Measurements from ENCODE around the gene DNM1.

DNA sequence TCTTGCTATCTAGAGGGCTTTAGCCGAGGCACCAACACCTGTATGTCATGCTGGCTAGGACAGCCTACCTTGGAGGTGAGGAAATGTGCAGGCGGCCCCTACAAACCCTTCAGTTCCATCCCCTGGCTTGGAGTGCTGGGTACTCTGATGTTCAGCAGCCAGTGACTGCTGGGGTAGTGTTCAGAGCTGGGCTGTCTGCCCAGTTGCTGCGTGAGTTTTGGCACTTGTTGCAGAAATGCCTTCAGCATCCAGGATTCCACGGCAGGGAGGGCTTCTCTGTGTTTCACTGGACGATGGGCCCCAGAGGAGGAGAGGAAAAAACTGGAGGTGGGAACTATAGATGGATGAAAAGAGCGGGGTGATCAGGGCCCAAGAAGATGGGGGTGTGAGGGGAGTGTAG lies 83.3 kb downstream of the DNM1 start:
- TF ChIP-seq EP300 (IDR thresholded peaks at IDR 0.05) (no peak), POLR2A (IDR thresholded peaks at IDR 0.05) (no peak)
- TF ChIP-seq, protein P1, sequence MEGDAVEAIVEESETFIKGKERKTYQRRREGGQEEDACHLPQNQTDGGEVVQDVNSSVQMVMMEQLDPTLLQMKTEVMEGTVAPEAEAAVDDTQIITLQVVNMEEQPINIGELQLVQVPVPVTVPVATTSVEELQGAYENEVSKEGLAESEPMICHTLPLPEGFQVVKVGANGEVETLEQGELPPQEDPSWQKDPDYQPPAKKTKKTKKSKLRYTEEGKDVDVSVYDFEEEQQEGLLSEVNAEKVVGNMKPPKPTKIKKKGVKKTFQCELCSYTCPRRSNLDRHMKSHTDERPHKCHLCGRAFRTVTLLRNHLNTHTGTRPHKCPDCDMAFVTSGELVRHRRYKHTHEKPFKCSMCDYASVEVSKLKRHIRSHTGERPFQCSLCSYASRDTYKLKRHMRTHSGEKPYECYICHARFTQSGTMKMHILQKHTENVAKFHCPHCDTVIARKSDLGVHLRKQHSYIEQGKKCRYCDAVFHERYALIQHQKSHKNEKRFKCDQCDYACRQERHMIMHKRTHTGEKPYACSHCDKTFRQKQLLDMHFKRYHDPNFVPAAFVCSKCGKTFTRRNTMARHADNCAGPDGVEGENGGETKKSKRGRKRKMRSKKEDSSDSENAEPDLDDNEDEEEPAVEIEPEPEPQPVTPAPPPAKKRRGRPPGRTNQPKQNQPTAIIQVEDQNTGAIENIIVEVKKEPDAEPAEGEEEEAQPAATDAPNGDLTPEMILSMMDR (IDR thresholded peaks at IDR 0.05): no peak
